Measurements from ENCODE around the gene DMGDH.

Gene DMGDH

GRCh38 chr5:78974011-78974410 lies 95.5 kb downstream of the DMGDH start:
- DNase-seq (ENCODE audit: low read depth) = no peak

- no peak for DNase-seq (ENCODE audit: low read depth)
Observed at GRCh38 chr5:78972654-78973428, 96.6 kb downstream of the DMGDH start.

- no peak for DNase-seq (ENCODE audit: low read depth)
Observed at GRCh38 chr5:78971998-78972397, 97.5 kb downstream of the DMGDH start.

GRCh38 chr5:78968781-78969180 lies 100.7 kb downstream of the DMGDH start:
- no peak for DNase-seq (ENCODE audit: low read depth)

GRCh38 chr5:78964889-78965288 lies 104.6 kb downstream of the DMGDH start:
- DNase-seq (ENCODE audit: low read depth) = no peak

GRCh38 chr5:78961743-78962142 lies 107.7 kb downstream of the DMGDH start:
- DNase-seq (ENCODE audit: low read depth) = no peak

- no peak for DNase-seq (ENCODE audit: low read depth)
Observed at GRCh38 chr5:78959767-78960166, 109.7 kb downstream of the DMGDH start.

GRCh38 chr5:78958672-78959445 lies 110.6 kb downstream of the DMGDH start:
- no peak for DNase-seq (ENCODE audit: low read depth)

GRCh38 chr5:78956901-78957300 lies 112.6 kb downstream of the DMGDH start:
- no peak for DNase-seq (ENCODE audit: low read depth)

GRCh38 chr5:78953092-78953800 lies 116.2 kb downstream of the DMGDH start:
- no peak for DNase-seq (ENCODE audit: low read depth)

Measured in stimulated activated CD8-positive, alpha-beta memory T cell treated with anti-CD3 and anti-CD28 coated beads, Interleukin-15, amount 100 ng/mL, for 1 hour (primary cell).